Spinal cord (tissue), 10 donors: ENCODE results near the gene PDE4B. TPM values are rescaled to one million over a fixed set of nuclear protein-coding genes. Genes with fewer than 3 reads are reported as not detected.

ENCODE experiments used
- DNase-seq, 6 donors: peaks; one replicate each; pipeline versions ENCODE4 v3.0.0 to v3.0.0-alpha.2; 2013 to 2015; ENCODE audit warnings: low spot score in 6 of 6, low read depth in 4 of 6
- H3K27ac ChIP-seq: one replicate; pipeline ENCODE4 v1.5.1; 2013; ENCODE audit warnings: low read depth, low read length, control low read depth
- H3K27me3 ChIP-seq: one replicate; pipeline ENCODE4 v1.6.1; 2013; ENCODE audit warnings: low read length; ENCODE audit not compliant: control insufficient read depth, insufficient read depth
- H3K36me3 ChIP-seq: one replicate; pipeline ENCODE4 v1.6.1; 2013; ENCODE audit warnings: low read length; ENCODE audit not compliant: control insufficient read depth, insufficient read depth
- H3K4me1 ChIP-seq: one replicate; pipeline ENCODE4 v1.6.1; 2013; ENCODE audit warnings: low read length; ENCODE audit not compliant: control insufficient read depth, insufficient read depth
- H3K4me3 ChIP-seq: one replicate; pipeline ENCODE4 v1.5.1; 2013; ENCODE audit warnings: low read depth, low read length, control low read depth
- H3K9me3 ChIP-seq: one replicate; pipeline ENCODE4 v1.6.1; 2013; ENCODE audit warnings: low read length; ENCODE audit not compliant: control insufficient read depth, insufficient read depth
- WGBS: methylation state at CpG from one replicate; pipeline ENCODE4 v1.1.5; 2013; ENCODE audit warnings: missing lambda C conversion rate; ENCODE audit not compliant: insufficient coverage; 5-methylcytosine and 5-hydroxymethylcytosine counted together
- polyA plus RNA-seq, 2 donors: library from polyadenylated mRNA; unstranded; fragments of 120-200 nt; gene quantifications; one replicate each; pipeline ENCODE4 v1.2.1, GENCODE V29; 2013; ENCODE audit not compliant: insufficient read length in 2 of 2
- total RNA-seq, 2 donors: library from RNA; depleted of rRNA in 1 of 2; stranded (reverse); fragments of 120-200 nt in 1 of 2; fragments of >200 nt in 1 of 2; gene quantifications; one replicate each; pipeline versions ENCODE4 v1.2.3 to v1.2.4, GENCODE V29; 2013 to 2014
- donor health status: healthy.

Gene PDE4B
- total and polyA plus RNA-seq, 4 donors: 57.7 to 181 (median 90.7) TPM

DNA sequence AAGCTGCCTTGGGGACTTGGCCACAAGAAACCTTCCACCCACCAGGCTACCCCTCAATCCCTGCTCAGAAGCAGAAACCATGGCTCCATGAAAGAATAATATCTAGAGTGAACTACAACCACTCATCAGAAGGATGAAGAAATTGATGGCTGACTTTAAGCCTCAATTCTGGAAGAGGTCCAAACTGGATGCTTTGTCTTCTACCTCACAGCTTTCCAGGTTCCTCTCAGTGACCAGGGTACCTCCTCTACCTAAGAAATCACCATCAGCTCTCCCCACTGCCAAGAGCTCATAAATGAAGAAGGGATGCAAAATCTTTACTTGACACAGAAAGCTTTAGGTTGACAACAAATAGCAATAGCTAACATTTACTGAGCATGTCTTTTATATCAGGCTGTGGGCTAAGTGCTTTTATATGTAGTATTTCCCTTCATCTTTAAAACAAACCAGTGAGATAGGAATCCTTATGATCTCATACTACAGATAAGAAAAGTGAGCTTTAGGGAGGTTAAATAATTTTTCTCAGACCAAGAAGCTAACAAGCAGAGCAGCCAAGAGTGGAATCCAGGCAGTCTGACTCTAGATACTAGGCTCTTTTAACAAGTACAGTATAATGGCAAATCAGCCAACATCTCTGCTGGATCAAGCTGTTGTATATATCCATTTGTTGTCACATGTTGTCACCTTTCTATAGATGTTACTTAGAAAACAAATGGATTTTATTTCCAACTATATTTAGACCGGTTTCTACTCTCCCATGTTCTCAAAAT lies 498.3 kb downstream of the PDE4B start:
- no peak overlapping the region for H3K4me3 ChIP-seq
- no CpG with 5 or more reads among the region's 1 CpG for WGBS
- H3K4me1 ChIP-seq: no peaks in the 10 kb centered on the region
- H3K9me3 ChIP-seq: no peaks in the 10 kb centered on the region
- DNase-seq: peak in 1 of 6 donors; percentile 9
- H3K36me3 ChIP-seq: no peaks in the 10 kb centered on the region
- H3K27me3 ChIP-seq: no peaks in the 10 kb centered on the region
- H3K27ac ChIP-seq: no peak overlapping the region

DNA sequence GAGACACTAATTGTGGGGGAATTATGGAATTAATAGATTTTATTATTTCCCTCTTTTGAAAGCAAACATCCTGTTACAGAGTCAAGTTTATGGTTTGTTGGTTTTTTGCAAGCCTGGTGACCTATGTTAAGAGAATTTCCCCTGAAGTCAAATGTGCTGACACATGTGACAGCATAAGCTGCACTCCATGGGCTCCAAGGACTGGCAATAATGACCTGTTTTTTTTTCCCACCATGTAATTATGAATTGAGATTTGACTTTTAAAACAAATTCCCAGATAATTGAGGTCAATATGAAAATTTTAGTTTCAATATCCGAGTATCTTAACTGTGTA lies 498.8 kb downstream of the PDE4B start:
- Histone ChIP-seq H3K36me3 (no peaks in the 10 kb centered on the region), H3K4me1 (no peaks in the 10 kb centered on the region), H3K4me3 (no peak overlapping the region), H3K27ac (no peak overlapping the region), H3K27me3 (no peaks in the 10 kb centered on the region), H3K9me3 (no peaks in the 10 kb centered on the region)
- no CpG with 5 or more reads among the region's 1 CpG for WGBS
- DNase-seq: peak in 1 of 6 donors; percentile 28

DNA sequence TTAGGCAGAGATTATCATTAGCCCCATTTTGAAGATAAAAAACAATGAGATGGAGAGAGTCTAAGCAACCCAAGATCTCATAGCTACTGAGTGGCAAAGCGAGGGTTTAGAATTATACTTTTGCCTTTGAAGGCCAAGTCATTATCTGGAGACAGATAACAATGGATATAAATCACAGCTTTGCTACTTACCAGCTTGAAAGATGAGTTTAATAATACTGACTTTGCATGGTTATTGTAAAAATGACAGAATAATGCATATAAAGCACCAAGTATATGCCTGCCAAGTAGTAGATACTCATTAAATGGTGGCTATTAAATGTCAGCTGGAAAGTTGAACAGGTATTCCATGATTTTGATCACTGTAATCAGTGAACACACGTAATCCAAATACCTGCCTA lies 499.6 kb downstream of the PDE4B start:
- peak in 1 of 6 donors; percentile 39 for DNase-seq
- no peaks in the 10 kb centered on the region for H3K27me3 ChIP-seq

DNA sequence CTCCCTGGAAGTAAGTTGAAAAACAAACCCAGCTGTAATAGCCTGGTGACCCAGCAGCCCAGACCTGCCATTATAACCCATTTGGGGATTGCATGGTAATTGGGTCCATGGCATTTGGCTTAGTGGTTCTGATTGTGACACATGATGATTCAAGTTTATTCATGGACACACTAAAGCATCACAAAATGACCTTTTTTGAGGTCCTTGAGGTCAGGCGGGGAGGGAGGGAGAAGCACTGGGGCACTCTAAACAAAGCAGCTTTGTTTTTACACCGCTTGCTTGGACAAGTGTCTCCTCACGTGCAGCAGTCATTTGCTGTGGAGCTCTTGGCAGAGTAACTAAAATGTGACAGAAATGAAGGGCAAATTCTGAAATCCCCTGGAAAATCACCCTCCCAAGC lies 500.2 kb downstream of the PDE4B start:
- Histone ChIP-seq H3K27me3 (no peaks in the 10 kb centered on the region), H3K4me1 (no peaks in the 10 kb centered on the region), H3K4me3 (no peak overlapping the region), H3K9me3 (no peaks in the 10 kb centered on the region), H3K36me3 (no peaks in the 10 kb centered on the region), H3K27ac (no peak overlapping the region)
- DNase-seq: no peak
- whole genome bisulfite sequencing: 40% methylated on average over 1 of the region's 3 CpGs

More for the DNA sequence above, 499.6 kb downstream of the PDE4B start:
- no peaks in the 10 kb centered on the region for H3K4me1 ChIP-seq
- no CpG with 5 or more reads among the region's 2 CpGs for WGBS
- no peak overlapping the region for H3K4me3 ChIP-seq
- H3K27ac ChIP-seq: no peak overlapping the region
- H3K36me3 ChIP-seq: no peaks in the 10 kb centered on the region
- H3K9me3 ChIP-seq: no peaks in the 10 kb centered on the region

DNA sequence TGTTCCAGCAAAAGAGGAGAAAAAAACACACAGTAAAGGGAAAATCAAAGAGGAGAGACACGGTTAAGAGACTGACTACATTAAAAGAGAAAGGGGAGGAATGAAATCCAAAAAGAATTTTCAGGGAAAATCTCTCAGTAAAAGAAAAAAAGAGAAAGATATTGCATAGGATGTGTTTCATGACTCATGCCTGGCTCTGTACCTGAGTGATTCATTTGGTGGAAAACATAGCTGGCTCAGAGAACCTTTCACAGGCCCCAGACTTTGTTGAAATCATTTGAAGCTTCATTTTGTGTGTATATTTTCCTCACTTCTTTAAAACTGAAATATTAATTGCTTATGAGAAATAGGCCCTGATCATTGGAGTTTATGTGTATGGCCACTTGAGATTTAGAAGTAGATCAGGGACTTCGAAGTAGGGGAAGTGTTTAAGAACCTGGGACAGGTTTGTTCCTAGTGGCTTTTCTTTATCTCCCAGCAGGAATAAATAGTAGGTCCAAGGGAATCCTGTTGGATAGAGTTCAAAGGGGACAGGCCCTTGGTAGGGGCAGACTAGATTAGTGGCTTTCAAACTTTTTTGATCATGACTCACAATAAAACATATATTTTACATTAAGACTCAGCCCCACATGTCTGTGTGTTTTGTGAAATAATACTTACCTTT lies 502.1 kb downstream of the PDE4B start:
- H3K27ac ChIP-seq: no peak overlapping the region
- H3K4me1 ChIP-seq: no peaks in the 10 kb centered on the region
- no peaks in the 10 kb centered on the region for H3K27me3 ChIP-seq
- no peaks in the 10 kb centered on the region for H3K36me3 ChIP-seq
- no peaks in the 10 kb centered on the region for H3K9me3 ChIP-seq
- WGBS: 86% methylated on average over 2 of the region's 2 CpGs
- no peak for DNase-seq
- H3K4me3 ChIP-seq: no peak overlapping the region

DNA sequence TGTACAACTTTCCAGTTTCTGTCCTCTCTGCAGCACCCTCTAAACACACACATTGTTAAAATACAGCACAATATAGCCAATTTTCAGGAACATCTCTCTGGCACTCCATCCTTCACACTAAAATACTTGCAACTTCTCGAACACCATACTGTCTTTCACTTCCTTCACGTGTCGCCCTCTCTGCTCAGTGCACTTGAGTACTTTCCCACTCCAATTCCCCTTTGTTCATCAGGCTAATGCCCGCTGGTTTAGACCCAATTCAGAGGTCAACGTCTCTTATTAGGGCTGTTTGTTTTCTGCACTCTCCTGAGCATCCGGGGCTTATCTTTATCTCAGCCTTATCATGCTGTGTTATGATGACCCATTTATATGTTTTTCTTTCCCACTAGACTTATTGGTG lies 503.1 kb downstream of the PDE4B start:
- Histone ChIP-seq H3K27ac (no peak overlapping the region), H3K4me3 (no peak overlapping the region), H3K27me3 (no peaks in the 10 kb centered on the region), H3K4me1 (no peaks in the 10 kb centered on the region), H3K9me3 (no peaks in the 10 kb centered on the region), H3K36me3 (no peaks in the 10 kb centered on the region)
- DNase-seq: no peak
- 70% methylated on average over 3 of the region's 6 CpGs for WGBS

DNA sequence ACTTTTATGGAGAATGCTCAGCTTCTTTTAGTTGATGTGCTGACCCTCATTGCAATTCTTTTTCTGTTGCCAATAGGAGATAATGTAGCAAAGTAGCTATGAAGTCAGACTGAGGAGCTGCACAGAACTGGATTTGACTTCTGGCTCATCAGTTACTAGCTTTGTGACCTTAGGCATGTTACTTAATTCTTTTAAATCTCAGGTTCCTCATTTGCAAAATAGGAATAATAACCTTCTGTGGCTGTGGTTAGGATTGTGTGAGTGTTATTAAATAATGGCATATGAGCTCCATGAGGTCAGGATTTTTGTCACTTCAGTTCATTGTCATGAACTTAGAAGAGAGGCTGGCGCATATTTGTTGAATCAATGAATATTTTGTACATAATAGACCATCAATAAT lies 503.7 kb downstream of the PDE4B start:
- no CpG with 5 or more reads among the region's 1 CpG for WGBS
- Histone ChIP-seq H3K27me3 (no peaks in the 10 kb centered on the region), H3K27ac (no peak overlapping the region), H3K4me1 (no peaks in the 10 kb centered on the region), H3K36me3 (no peaks in the 10 kb centered on the region), H3K9me3 (no peaks in the 10 kb centered on the region), H3K4me3 (no peak overlapping the region)
- no peak for DNase-seq

DNA sequence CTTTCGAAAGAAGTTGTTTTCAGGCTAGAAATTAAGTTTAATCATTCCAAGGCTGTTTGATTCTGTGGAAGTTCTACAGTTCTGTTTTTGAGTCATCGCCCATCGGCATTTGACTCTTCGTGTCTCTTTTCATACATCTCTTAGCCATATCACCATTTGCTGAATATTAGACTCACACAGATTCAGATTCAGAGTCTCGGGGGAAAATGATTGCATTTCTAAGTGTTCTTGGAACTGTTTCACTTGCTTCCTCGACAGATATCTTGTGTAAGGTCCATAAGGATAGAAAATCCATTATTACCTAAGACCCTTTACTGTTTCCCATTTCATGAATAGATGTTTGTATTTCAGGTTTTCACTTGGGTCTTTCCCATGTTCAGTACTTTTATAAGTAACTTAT lies 504.3 kb downstream of the PDE4B start:
- Histone ChIP-seq H3K4me1 (no peaks in the 10 kb centered on the region), H3K9me3 (no peaks in the 10 kb centered on the region), H3K36me3 (no peaks in the 10 kb centered on the region), H3K27me3 (no peaks in the 10 kb centered on the region), H3K27ac (no peak overlapping the region), H3K4me3 (no peak overlapping the region)
- no peak for DNase-seq
- WGBS: no CpG with 5 or more reads among the region's 6 CpGs

DNA sequence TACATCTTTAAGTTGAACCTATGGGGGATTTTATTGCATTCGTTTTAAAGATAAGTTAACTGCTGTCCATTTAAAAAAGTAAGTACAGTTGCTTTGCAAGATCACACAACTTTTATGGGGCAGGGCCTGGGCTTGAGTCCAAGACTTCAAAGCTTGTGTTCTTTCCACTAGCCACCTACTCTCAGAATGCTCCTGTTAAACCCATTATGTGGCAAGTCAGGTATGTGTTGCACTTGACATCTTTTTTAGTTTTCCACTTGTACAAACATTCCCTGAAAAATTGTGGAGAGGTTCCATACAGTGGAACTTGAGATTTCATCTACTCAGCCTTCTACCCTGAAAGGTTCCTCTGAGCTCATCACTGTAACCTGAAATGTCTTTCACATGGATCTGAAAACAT lies 505.8 kb downstream of the PDE4B start:
- Histone ChIP-seq H3K4me3 (no peak overlapping the region), H3K27ac (no peak overlapping the region), H3K27me3 (no peaks in the 10 kb centered on the region), H3K4me1 (no peaks in the 10 kb centered on the region), H3K9me3 (no peaks in the 10 kb centered on the region), H3K36me3 (no peaks in the 10 kb centered on the region)
- DNase-seq: no peak
- WGBS: no CpG with 5 or more reads among the region's 1 CpG
